Measurements from ENCODE around the gene SPRED3.

DNA sequence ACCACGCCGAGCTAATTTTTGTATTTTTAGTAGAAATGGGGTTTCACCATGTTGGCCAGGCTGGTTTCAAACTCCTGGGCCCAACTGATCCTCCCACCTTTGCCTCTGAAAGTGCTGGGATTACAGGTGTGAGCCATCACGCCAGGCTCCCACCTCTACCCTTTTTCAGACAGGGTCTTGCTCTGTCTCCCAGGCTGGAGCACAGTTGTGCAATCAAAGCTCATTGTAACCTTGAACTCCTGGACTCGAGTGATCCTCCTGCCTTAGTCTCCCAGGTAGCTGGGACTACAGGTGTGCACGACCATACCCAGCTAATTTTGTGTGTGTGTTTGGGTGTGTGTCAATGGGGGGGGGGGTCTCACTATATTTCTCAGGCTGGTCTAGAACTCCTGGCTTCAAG lies 35.8 kb downstream of the SPRED3 start:
- TF ChIP-seq YY1 (IDR thresholded peaks at IDR 0.05; ENCODE audit: insufficient read depth, insufficient read length), result no peak
- no peak for TF ChIP-seq ZNF274 (IDR thresholded peaks at IDR 0.05; ENCODE audit: low read depth, low read length)
- no peak for TF ChIP-seq SUZ12 (IDR thresholded peaks at IDR 0.05; ENCODE audit: extremely low read depth, insufficient read depth, insufficient read length)

All from NT2/D1 (cell line).